Fibroblast of skin of left quadriceps (primary cell): ENCODE measurements around the gene CHRM5.

ENCODE experiments used
- DNase-seq, 2 experiments: peaks; one replicate each; pipeline ENCODE4 v3.0.0-alpha.2; 2013; ENCODE audit warnings: low read depth in 2 of 2

The CHRM5 gene

GRCh38 chr15:33968224-33968623 is at the start of gene CHRM5:
Gene CHRM5 (plus strand): TSS chr15:33968497. CDS start chr15:34062718, 94,221 bp downstream.
- DNase-seq = no peak

GRCh38 chr15:33923446-33923845 is 44.9 kb upstream of the CHRM5 start:
- DNase-seq = no peak

GRCh38 chr15:33926260-33926659 is 42.0 kb upstream of the CHRM5 start:
- no peak for DNase-seq

GRCh38 chr15:33932734-33933133 is 35.6 kb upstream of the CHRM5 start:
- no peak for DNase-seq

- no peak for DNase-seq
Observed at GRCh38 chr15:33934396-33934795, 33.9 kb upstream of the CHRM5 start.

GRCh38 chr15:33934921-33935320 is 33.4 kb upstream of the CHRM5 start:
- DNase-seq = peak; percentile 65 to 67

GRCh38 chr15:33941279-33942063 is 26.8 kb upstream of the CHRM5 start:
- no peak for DNase-seq

- DNase-seq = no peak
Observed at GRCh38 chr15:33946152-33946551, 22.1 kb upstream of the CHRM5 start.

GRCh38 chr15:33955945-33956344 is 12.4 kb upstream of the CHRM5 start:
- DNase-seq = no peak

- no peak for DNase-seq
Observed at GRCh38 chr15:33956397-33956796, 11.9 kb upstream of the CHRM5 start.

- DNase-seq = no peak
Observed at GRCh38 chr15:33959844-33960548, 8.3 kb upstream of the CHRM5 start.

- DNase-seq = no peak
Observed at GRCh38 chr15:33960549-33960935, 7.8 kb upstream of the CHRM5 start.

GRCh38 chr15:33963831-33964664 is 4.2 kb upstream of the CHRM5 start:
- peak; percentile 8 to 10 for DNase-seq

GRCh38 chr15:33964665-33965040 is 3.6 kb upstream of the CHRM5 start:
- no peak for DNase-seq

GRCh38 chr15:33968821-33969220 is 524 bp downstream of the CHRM5 start:
- DNase-seq = no peak

GRCh38 chr15:33971811-33972210 is 3.5 kb downstream of the CHRM5 start:
- no peak for DNase-seq

- DNase-seq = no peak
Observed at GRCh38 chr15:33975022-33975565, 6.8 kb downstream of the CHRM5 start.

- DNase-seq = no peak
Observed at GRCh38 chr15:33980159-33980558, 11.9 kb downstream of the CHRM5 start.

GRCh38 chr15:33982516-33982915 is 14.2 kb downstream of the CHRM5 start:
- DNase-seq = no peak

GRCh38 chr15:33985287-33985686 is 17.0 kb downstream of the CHRM5 start:
- DNase-seq = peak; percentile 57 to 61

- no peak for DNase-seq
Observed at GRCh38 chr15:33985751-33986150, 17.5 kb downstream of the CHRM5 start.

GRCh38 chr15:33987444-33987843 is 19.1 kb downstream of the CHRM5 start:
- no peak for DNase-seq
